Measurements from ENCODE around the gene MED12L.

MED12L gene

GRCh38 chr3:151431940-151432339 is 346.5 kb downstream of the MED12L start:
- no peak overlapping the region for H3K4me3 ChIP-seq (ENCODE audit: severe bottlenecking)
- peaks cover 4% of the 10 kb centered on the region for H3K9me3 ChIP-seq (ENCODE audit: severe bottlenecking)
- H3K36me3 ChIP-seq (ENCODE audit: low read depth): no peaks in the 10 kb centered on the region
- peak; percentile 79 for ATAC-seq (ENCODE audit: low read depth)
- TF ChIP-seq CTCF (IDR thresholded peaks at IDR 0.05; ENCODE audit: poor library complexity, severe bottlenecking): no peak
- peaks cover 14% of the 10 kb centered on the region for H3K4me1 ChIP-seq (ENCODE audit: insufficient read depth, poor library complexity, severe bottlenecking)
- H3K27ac ChIP-seq (ENCODE audit: poor library complexity, severe bottlenecking): no peak overlapping the region
- no peak for DNase-seq (ENCODE audit: low spot score)
- no peaks in the 10 kb centered on the region for H3K27me3 ChIP-seq (ENCODE audit: insufficient read depth, poor library complexity, severe bottlenecking)

DNA sequence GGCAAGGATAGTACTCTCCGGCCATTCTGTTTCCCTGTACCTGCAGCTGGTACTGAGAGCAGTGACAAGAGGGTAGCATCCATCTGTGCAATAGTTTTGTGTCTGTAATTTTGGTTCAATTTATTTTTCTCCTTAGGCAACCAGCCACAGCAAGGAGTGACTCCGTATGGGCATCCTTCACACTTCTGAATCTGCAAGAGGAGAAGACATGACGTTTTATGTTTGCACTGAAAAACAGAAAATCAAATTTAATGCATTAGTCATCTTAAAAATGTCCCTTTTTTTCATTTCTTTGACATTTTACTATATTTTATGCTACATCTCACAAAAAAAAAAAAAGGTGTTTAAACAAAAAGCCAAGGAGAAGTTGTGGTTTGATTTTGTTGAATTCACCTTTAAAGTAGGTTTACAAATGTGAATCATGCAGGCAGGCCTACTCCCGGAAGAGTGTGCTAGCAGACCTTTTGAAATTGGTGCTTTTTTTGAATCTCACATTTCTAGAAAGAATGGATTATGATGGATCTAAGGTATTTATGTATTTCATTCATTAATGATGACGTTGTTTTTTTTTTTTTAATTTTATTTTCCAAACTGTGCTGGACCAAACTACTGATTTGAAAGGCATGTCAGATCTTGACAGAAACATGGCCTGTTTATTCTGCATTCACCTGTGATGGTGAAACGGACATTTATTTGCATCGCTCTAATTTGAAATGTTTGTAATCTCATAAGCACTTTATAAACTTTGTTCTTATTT is 347.3 kb downstream of the MED12L start:
- H3K27ac ChIP-seq (ENCODE audit: poor library complexity, severe bottlenecking): no peak overlapping the region
- no peaks in the 10 kb centered on the region for H3K27me3 ChIP-seq (ENCODE audit: insufficient read depth, poor library complexity, severe bottlenecking)
- H3K4me3 ChIP-seq (ENCODE audit: severe bottlenecking): no peak overlapping the region
- no peaks in the 10 kb centered on the region for H3K36me3 ChIP-seq (ENCODE audit: low read depth)
- TF ChIP-seq CTCF (IDR thresholded peaks at IDR 0.05; ENCODE audit: poor library complexity, severe bottlenecking): no peak
- peaks cover 14% of the 10 kb centered on the region for H3K4me1 ChIP-seq (ENCODE audit: insufficient read depth, poor library complexity, severe bottlenecking)
- DNase-seq (ENCODE audit: low spot score) (no peak), ATAC-seq (ENCODE audit: low read depth) (no peak)
- H3K9me3 ChIP-seq (ENCODE audit: severe bottlenecking): peaks cover 4% of the 10 kb centered on the region

DNA sequence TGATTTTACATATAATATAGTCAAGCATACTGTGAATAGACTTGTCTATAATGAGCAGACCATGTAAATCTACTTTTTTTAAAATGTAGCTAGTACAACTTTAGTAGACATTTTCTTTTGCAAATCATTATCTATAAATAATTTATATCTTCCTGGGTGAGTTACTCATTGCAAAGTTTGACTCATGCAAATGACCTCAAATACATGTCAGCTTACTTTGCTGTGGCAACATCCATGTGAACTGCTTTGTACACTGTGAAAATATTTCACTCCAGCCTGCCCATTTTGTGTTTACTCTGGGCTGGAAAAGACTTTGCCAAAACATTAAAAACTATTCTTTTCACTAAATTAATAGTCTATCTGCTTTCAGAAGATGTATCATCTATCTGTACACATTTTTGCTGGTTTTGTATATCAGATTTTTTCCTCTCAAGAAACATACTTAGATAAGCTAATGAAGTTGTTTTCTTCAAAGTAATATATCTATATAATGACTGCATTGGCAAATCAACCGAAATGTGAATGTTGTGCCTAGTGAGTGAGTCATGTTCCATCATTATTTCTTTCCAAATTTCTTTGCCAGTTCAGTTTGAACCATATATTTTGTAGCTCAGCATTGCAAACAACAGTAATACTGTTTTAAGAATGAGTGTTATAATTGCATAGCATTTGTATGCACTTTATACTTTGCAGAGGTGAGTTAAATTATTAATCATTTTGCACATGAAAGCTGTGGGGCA is 348.9 kb downstream of the MED12L start:
- H3K27me3 ChIP-seq (ENCODE audit: insufficient read depth, poor library complexity, severe bottlenecking): no peaks in the 10 kb centered on the region
- no peak for TF ChIP-seq CTCF (IDR thresholded peaks at IDR 0.05; ENCODE audit: poor library complexity, severe bottlenecking)
- no peak overlapping the region for H3K4me3 ChIP-seq (ENCODE audit: severe bottlenecking)
- peak overlapping the region; percentile 44 for H3K27ac ChIP-seq (ENCODE audit: poor library complexity, severe bottlenecking)
- H3K4me1 ChIP-seq (ENCODE audit: insufficient read depth, poor library complexity, severe bottlenecking): peaks cover 14% of the 10 kb centered on the region
- DNase-seq (ENCODE audit: low spot score): no peak
- H3K9me3 ChIP-seq (ENCODE audit: severe bottlenecking): peaks cover 4% of the 10 kb centered on the region
- H3K36me3 ChIP-seq (ENCODE audit: low read depth): no peaks in the 10 kb centered on the region
- peak; percentile 93 for ATAC-seq (ENCODE audit: low read depth)

GRCh38 chr3:151436675-151437446 is 351.4 kb downstream of the MED12L start:
- Histone ChIP-seq H3K27ac (ENCODE audit: poor library complexity, severe bottlenecking) (no peak overlapping the region), H3K4me1 (ENCODE audit: insufficient read depth, poor library complexity, severe bottlenecking) (peaks cover 14% of the 10 kb centered on the region), H3K9me3 (ENCODE audit: severe bottlenecking) (peaks cover 4% of the 10 kb centered on the region), H3K4me3 (ENCODE audit: severe bottlenecking) (no peak overlapping the region), H3K36me3 (ENCODE audit: low read depth) (no peaks in the 10 kb centered on the region), H3K27me3 (ENCODE audit: insufficient read depth, poor library complexity, severe bottlenecking) (no peaks in the 10 kb centered on the region)
- TF ChIP-seq CTCF (IDR thresholded peaks at IDR 0.05; ENCODE audit: poor library complexity, severe bottlenecking): no peak
- ATAC-seq (ENCODE audit: low read depth) (no peak), DNase-seq (ENCODE audit: low spot score) (no peak)
